Measurements from ENCODE around the gene VSIG10.

Gene VSIG10

GRCh38 chr12:118127867-118128266 is 24.1 kb upstream of the VSIG10 start:
- H3K4me3 ChIP-seq (ENCODE audit: control insufficient read depth in 1 of 7, extremely low read depth in 1 of 7, insufficient read depth in 4 of 7, low read depth in 2 of 7, low read length in 6 of 7) = no peak overlapping the region
- POLR2A ChIA-PET = no interaction called here
- H3K4me1 ChIP-seq (ENCODE audit: control extremely low read depth in 1 of 4, control insufficient read depth in 4 of 4, insufficient read depth in 4 of 4, low read length in 3 of 4) = no peaks in the 10 kb centered on the region
- CTCF ChIA-PET = interaction anchor here (1.1 kb wide), 1 partner anchor 9 kb away, joined by 3 read pairs; no protein-coding TSS in a partner anchor
- H3K9me3 ChIP-seq (ENCODE audit: control extremely low read depth in 1 of 5, control insufficient read depth in 4 of 5, insufficient read depth in 2 of 5, low read depth in 1 of 5, low read length in 4 of 5) = no peaks in the 10 kb centered on the region
- WGBS (ENCODE audit: insufficient coverage) = 100% methylated on average over 4 of the region's 5 CpGs
- peaks cover 0 to 2% (median 0%) of the 10 kb centered on the region in 4 experiments for H3K36me3 ChIP-seq (ENCODE audit: control insufficient read depth in 4 of 4, insufficient read depth in 4 of 4, low read length in 3 of 4)
- H3K27ac ChIP-seq (ENCODE audit: insufficient read depth in 1 of 2, low read depth in 1 of 2, low read length in 2 of 2, poor library complexity in 1 of 2, severe bottlenecking in 2 of 2) = no peak overlapping the region
- H3K27me3 ChIP-seq (replicated peaks in 2 of 5; ENCODE audit: control insufficient read depth in 4 of 5, insufficient read depth in 5 of 5, low read length in 4 of 5) = no peaks in the 10 kb centered on the region
- no peak for DNase-seq

- Histone ChIP-seq H3K4me3 (ENCODE audit: control insufficient read depth in 1 of 7, extremely low read depth in 1 of 7, insufficient read depth in 4 of 7, low read depth in 2 of 7, low read length in 6 of 7) (no peak overlapping the region), H3K9me3 (ENCODE audit: control extremely low read depth in 1 of 5, control insufficient read depth in 4 of 5, insufficient read depth in 2 of 5, low read depth in 1 of 5, low read length in 4 of 5) (no peaks in the 10 kb centered on the region), H3K36me3 (ENCODE audit: control insufficient read depth in 4 of 4, insufficient read depth in 4 of 4, low read length in 3 of 4) (peaks cover 0 to 2% (median 0%) of the 10 kb centered on the region in 4 experiments), H3K4me1 (ENCODE audit: control extremely low read depth in 1 of 4, control insufficient read depth in 4 of 4, insufficient read depth in 4 of 4, low read length in 3 of 4) (no peaks in the 10 kb centered on the region), H3K27me3 (replicated peaks in 2 of 5; ENCODE audit: control insufficient read depth in 4 of 5, insufficient read depth in 5 of 5, low read length in 4 of 5) (no peaks in the 10 kb centered on the region), H3K27ac (ENCODE audit: insufficient read depth in 1 of 2, low read depth in 1 of 2, low read length in 2 of 2, poor library complexity in 1 of 2, severe bottlenecking in 2 of 2) (no peak overlapping the region)
- DNase-seq = no peak
- WGBS (ENCODE audit: insufficient coverage) = 94% methylated on average over 6 of the region's 13 CpGs
- POLR2A ChIA-PET = no interaction called here
- CTCF ChIA-PET = no interaction called here
Measured at GRCh38 chr12:118126119-118126757, 22.4 kb upstream of the VSIG10 start.

- Histone ChIP-seq H3K36me3 (ENCODE audit: control insufficient read depth in 4 of 4, insufficient read depth in 4 of 4, low read length in 3 of 4) (peaks cover 0 to 2% (median 0%) of the 10 kb centered on the region in 4 experiments), H3K9me3 (ENCODE audit: control extremely low read depth in 1 of 5, control insufficient read depth in 4 of 5, insufficient read depth in 2 of 5, low read depth in 1 of 5, low read length in 4 of 5) (no peaks in the 10 kb centered on the region), H3K27ac (ENCODE audit: insufficient read depth in 1 of 2, low read depth in 1 of 2, low read length in 2 of 2, poor library complexity in 1 of 2, severe bottlenecking in 2 of 2) (no peak overlapping the region), H3K27me3 (replicated peaks in 2 of 5; ENCODE audit: control insufficient read depth in 4 of 5, insufficient read depth in 5 of 5, low read length in 4 of 5) (no peaks in the 10 kb centered on the region), H3K4me1 (ENCODE audit: control extremely low read depth in 1 of 4, control insufficient read depth in 4 of 4, insufficient read depth in 4 of 4, low read length in 3 of 4) (no peaks in the 10 kb centered on the region), H3K4me3 (ENCODE audit: control insufficient read depth in 1 of 7, extremely low read depth in 1 of 7, insufficient read depth in 4 of 7, low read depth in 2 of 7, low read length in 6 of 7) (no peak overlapping the region)
- CTCF ChIA-PET = interaction anchor here (1.1 kb wide), 1 partner anchor 15 kb away, joined by 3 read pairs; no protein-coding TSS in a partner anchor
- no CpG with 5 or more reads among the region's 4 CpGs for whole genome bisulfite sequencing (ENCODE audit: insufficient coverage)
- POLR2A ChIA-PET = no interaction called here
- no peak for DNase-seq
Measured at GRCh38 chr12:118125743-118126118, 21.9 kb upstream of the VSIG10 start.

GRCh38 chr12:118124333-118124874 is 20.6 kb upstream of the VSIG10 start:
- Histone ChIP-seq H3K36me3 (ENCODE audit: control insufficient read depth in 4 of 4, insufficient read depth in 4 of 4, low read length in 3 of 4) (peaks cover 0 to 2% (median 0%) of the 10 kb centered on the region in 4 experiments), H3K4me3 (ENCODE audit: control insufficient read depth in 1 of 7, extremely low read depth in 1 of 7, insufficient read depth in 4 of 7, low read depth in 2 of 7, low read length in 6 of 7) (no peak overlapping the region), H3K4me1 (ENCODE audit: control extremely low read depth in 1 of 4, control insufficient read depth in 4 of 4, insufficient read depth in 4 of 4, low read length in 3 of 4) (no peaks in the 10 kb centered on the region), H3K27me3 (replicated peaks in 2 of 5; ENCODE audit: control insufficient read depth in 4 of 5, insufficient read depth in 5 of 5, low read length in 4 of 5) (no peaks in the 10 kb centered on the region), H3K9me3 (ENCODE audit: control extremely low read depth in 1 of 5, control insufficient read depth in 4 of 5, insufficient read depth in 2 of 5, low read depth in 1 of 5, low read length in 4 of 5) (no peaks in the 10 kb centered on the region), H3K27ac (ENCODE audit: insufficient read depth in 1 of 2, low read depth in 1 of 2, low read length in 2 of 2, poor library complexity in 1 of 2, severe bottlenecking in 2 of 2) (no peak overlapping the region)
- 100% methylated on average over 1 of the region's 5 CpGs for WGBS (ENCODE audit: insufficient coverage)
- ChIA-PET CTCF (interaction anchor here (1.2 kb wide), 1 partner anchor 9 kb away, joined by 3 read pairs; no protein-coding TSS in a partner anchor), POLR2A (no interaction called here)
- no peak for DNase-seq

GRCh38 chr12:118122264-118122663 is 18.5 kb upstream of the VSIG10 start:
- DNase-seq = no peak
- Histone ChIP-seq H3K4me3 (ENCODE audit: control insufficient read depth in 1 of 7, extremely low read depth in 1 of 7, insufficient read depth in 4 of 7, low read depth in 2 of 7, low read length in 6 of 7) (no peak overlapping the region), H3K27me3 (replicated peaks in 2 of 5; ENCODE audit: control insufficient read depth in 4 of 5, insufficient read depth in 5 of 5, low read length in 4 of 5) (no peaks in the 10 kb centered on the region), H3K27ac (ENCODE audit: insufficient read depth in 1 of 2, low read depth in 1 of 2, low read length in 2 of 2, poor library complexity in 1 of 2, severe bottlenecking in 2 of 2) (no peak overlapping the region), H3K9me3 (ENCODE audit: control extremely low read depth in 1 of 5, control insufficient read depth in 4 of 5, insufficient read depth in 2 of 5, low read depth in 1 of 5, low read length in 4 of 5) (no peaks in the 10 kb centered on the region), H3K4me1 (ENCODE audit: control extremely low read depth in 1 of 4, control insufficient read depth in 4 of 4, insufficient read depth in 4 of 4, low read length in 3 of 4) (no peaks in the 10 kb centered on the region), H3K36me3 (ENCODE audit: control insufficient read depth in 4 of 4, insufficient read depth in 4 of 4, low read length in 3 of 4) (peaks cover 0 to 2% (median 0%) of the 10 kb centered on the region in 4 experiments)
- POLR2A ChIA-PET = no interaction called here
- 100% methylated on average over 3 of the region's 6 CpGs for WGBS (ENCODE audit: insufficient coverage)
- CTCF ChIA-PET = interaction anchor here (0.9 to 2.1 kb wide), 6 partner anchors 13 to 45 kb away, joined by 3 to 11 read pairs (median 4); partner anchors contain the start of gene PEBP1

- POLR2A ChIA-PET = interaction anchor here (1.2 kb wide), 1 partner anchor 15 kb away, joined by 5 read pairs; the partner anchor contains the start of gene PEBP1
- H3K27ac ChIP-seq (ENCODE audit: insufficient read depth in 1 of 2, low read depth in 1 of 2, low read length in 2 of 2, poor library complexity in 1 of 2, severe bottlenecking in 2 of 2) = no peak overlapping the region
- H3K4me3 ChIP-seq (ENCODE audit: control insufficient read depth in 1 of 7, extremely low read depth in 1 of 7, insufficient read depth in 4 of 7, low read depth in 2 of 7, low read length in 6 of 7) = no peak overlapping the region
- no peaks in the 10 kb centered on the region for H3K4me1 ChIP-seq (ENCODE audit: control extremely low read depth in 1 of 4, control insufficient read depth in 4 of 4, insufficient read depth in 4 of 4, low read length in 3 of 4)
- 13% methylated on average over 6 of the region's 8 CpGs for WGBS (ENCODE audit: insufficient coverage)
- peaks cover 0 to 4% (median 0%) of the 10 kb centered on the region in 4 experiments for H3K36me3 ChIP-seq (ENCODE audit: control insufficient read depth in 4 of 4, insufficient read depth in 4 of 4, low read length in 3 of 4)
- H3K9me3 ChIP-seq (ENCODE audit: control extremely low read depth in 1 of 5, control insufficient read depth in 4 of 5, insufficient read depth in 2 of 5, low read depth in 1 of 5, low read length in 4 of 5) = no peaks in the 10 kb centered on the region
- DNase-seq = peak; percentile 39 to 65 (median 56)
- no peaks in the 10 kb centered on the region for H3K27me3 ChIP-seq (replicated peaks in 2 of 5; ENCODE audit: control insufficient read depth in 4 of 5, insufficient read depth in 5 of 5, low read length in 4 of 5)
- CTCF ChIA-PET = interaction anchor here (1.0 to 2.1 kb wide), 10 partner anchors 11 to 61 kb away, joined by 3 to 11 read pairs (median 4); partner anchors contain the start of gene PEBP1
Measured at GRCh38 chr12:118120579-118121363, 17.0 kb upstream of the VSIG10 start.

Data from common myeloid progenitor, CD34-positive (primary cell).